ENCODE measurements around the gene FIZ1.

GRCh38 chr19:55643003-55643886, 43.9 kb upstream of the FIZ1 start, which contains the start of gene ZNF581:
- TF ChIP-seq CTCF (IDR thresholded peaks at IDR 0.05) (no peak), POLR2A (IDR thresholded peaks at IDR 0.05) (peak in 1 of 2 donors; percentile 4)

Data from thyroid gland (tissue), 4 donors.